Breast epithelium (tissue), 4 donors: ENCODE measurements around the gene TMEM178B. TPM values are rescaled to one million over a fixed set of nuclear protein-coding genes. Genes with fewer than 3 reads are reported as not detected.

Experiments
- DNase-seq, 2 donors: peaks; one replicate each; pipeline ENCODE4 v3.0.0-alpha.2; 2019; ENCODE audit warnings: low spot score in 2 of 2
- H3K27ac ChIP-seq, 2 donors: fragments of 200-600 bp; sonication (generic) in 1 of 2; one replicate each; pipeline ENCODE4 v1.5.1; 2016 to 2019; ENCODE audit warnings: mild to moderate bottlenecking in 1 of 2
- H3K27me3 ChIP-seq, 2 donors: fragments of 200-600 bp; sonication (generic) in 1 of 2; one replicate each; pipeline versions ENCODE4 v1.5.1 to v1.6.0; 2017 to 2019; ENCODE audit warnings: control low read depth in 1 of 2, mild to moderate bottlenecking in 1 of 2
- H3K36me3 ChIP-seq: fragments of 200-600 bp; one replicate; pipeline ENCODE4 v1.5.1; 2019
- H3K4me1 ChIP-seq, 2 donors: fragments of 200-600 bp; sonication (generic); one replicate each; pipeline ENCODE4 v1.5.1; 2016 to 2019; ENCODE audit warnings: control low read depth in 1 of 2
- H3K4me3 ChIP-seq, 3 donors: fragments of 200-600 bp; sonication (generic); 1 replicate in 2 of 3; 2 replicates in 1 of 3; pipeline ENCODE4 v1.5.1; 2016 to 2019; ENCODE audit warnings: mild to moderate bottlenecking in 3 of 3, moderate library complexity in 2 of 3
- H3K9me3 ChIP-seq, 2 donors: fragments of 200-600 bp; sonication (generic) in 1 of 2; one replicate each; pipeline ENCODE4 v1.5.1; 2016 to 2019; ENCODE audit warnings: control low read depth in 1 of 2
- POLR2A ChIP-seq: fragments of 450-650 bp; IDR thresholded peaks from one replicate; pipeline ENCODE4 v1.6.1; 2016; ENCODE audit warnings: antibody characterized with exemption, mild to moderate bottlenecking, moderate library complexity
- POLR2AphosphoS5 ChIP-seq, 3 donors: sonication (generic); formaldehyde crosslinking; IDR thresholded peaks; one replicate each; pipeline ENCODE4 v1.6.1; 2017; ENCODE audit warnings: antibody characterized with exemption in 3 of 3
- intact Hi-C: fragments of 100-400 bp; cut with DNase I; formaldehyde crosslinking; loops from one replicate; pipeline ENCODE4 v1.15.1; 2023; ENCODE audit warnings: low total_unique reads
- total RNA-seq, 3 donors: library from RNA; depleted of rRNA; stranded (reverse); fragments of >200 nt; gene quantifications; one replicate each; pipeline ENCODE4 v1.1.0, GENCODE V29; 2016
- TF ChIP-seq, protein P1 (sequence below), 3 donors: fragments of 450-650 bp; IDR thresholded peaks; one replicate each; pipeline ENCODE4 v1.5.1; 2016 to 2017; ENCODE audit warnings: antibody characterized with exemption in 3 of 3, mild to moderate bottlenecking in 3 of 3, moderate library complexity in 3 of 3

TMEM178B gene
- total RNA-seq, 3 donors from 2014 or later: 0.33 to 0.88 (median 0.64) TPM

DNA sequence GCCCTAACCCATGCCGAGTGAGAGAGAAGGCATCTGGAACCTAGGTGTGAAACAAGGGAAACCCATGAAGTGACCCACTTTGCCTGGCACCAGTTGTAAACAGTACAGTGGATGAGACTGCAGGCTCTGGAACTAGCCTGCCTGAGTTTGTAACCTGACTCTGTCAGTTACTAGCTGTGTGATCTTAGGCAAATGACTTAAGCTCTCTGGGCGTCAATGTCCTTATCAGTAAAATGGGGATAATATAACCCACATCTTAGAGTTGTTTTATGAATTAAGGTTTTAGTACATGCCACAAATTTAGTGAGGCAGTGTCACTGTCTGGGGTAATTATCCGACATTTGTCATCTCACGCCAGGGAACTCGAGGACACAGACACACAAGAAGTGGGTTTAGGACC, 394.5 kb downstream of the TMEM178B start:
- H3K27me3 ChIP-seq: no peaks in the 10 kb centered on the region
- TF ChIP-seq POLR2A (no peak), POLR2AphosphoS5 (IDR thresholded peaks at IDR 0.05) (no peak)
- TF ChIP-seq, protein P1, sequence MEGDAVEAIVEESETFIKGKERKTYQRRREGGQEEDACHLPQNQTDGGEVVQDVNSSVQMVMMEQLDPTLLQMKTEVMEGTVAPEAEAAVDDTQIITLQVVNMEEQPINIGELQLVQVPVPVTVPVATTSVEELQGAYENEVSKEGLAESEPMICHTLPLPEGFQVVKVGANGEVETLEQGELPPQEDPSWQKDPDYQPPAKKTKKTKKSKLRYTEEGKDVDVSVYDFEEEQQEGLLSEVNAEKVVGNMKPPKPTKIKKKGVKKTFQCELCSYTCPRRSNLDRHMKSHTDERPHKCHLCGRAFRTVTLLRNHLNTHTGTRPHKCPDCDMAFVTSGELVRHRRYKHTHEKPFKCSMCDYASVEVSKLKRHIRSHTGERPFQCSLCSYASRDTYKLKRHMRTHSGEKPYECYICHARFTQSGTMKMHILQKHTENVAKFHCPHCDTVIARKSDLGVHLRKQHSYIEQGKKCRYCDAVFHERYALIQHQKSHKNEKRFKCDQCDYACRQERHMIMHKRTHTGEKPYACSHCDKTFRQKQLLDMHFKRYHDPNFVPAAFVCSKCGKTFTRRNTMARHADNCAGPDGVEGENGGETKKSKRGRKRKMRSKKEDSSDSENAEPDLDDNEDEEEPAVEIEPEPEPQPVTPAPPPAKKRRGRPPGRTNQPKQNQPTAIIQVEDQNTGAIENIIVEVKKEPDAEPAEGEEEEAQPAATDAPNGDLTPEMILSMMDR (IDR thresholded peaks at IDR 0.05): no peak
- no peak overlapping the region for H3K27ac ChIP-seq
- DNase-seq: no peak
- no peaks in the 10 kb centered on the region for H3K9me3 ChIP-seq
- no peaks in the 10 kb centered on the region for H3K36me3 ChIP-seq
- intact Hi-C loops: no loop called here
- H3K4me3 ChIP-seq: no peak overlapping the region
- H3K4me1 ChIP-seq: no peaks in the 10 kb centered on the region

DNA sequence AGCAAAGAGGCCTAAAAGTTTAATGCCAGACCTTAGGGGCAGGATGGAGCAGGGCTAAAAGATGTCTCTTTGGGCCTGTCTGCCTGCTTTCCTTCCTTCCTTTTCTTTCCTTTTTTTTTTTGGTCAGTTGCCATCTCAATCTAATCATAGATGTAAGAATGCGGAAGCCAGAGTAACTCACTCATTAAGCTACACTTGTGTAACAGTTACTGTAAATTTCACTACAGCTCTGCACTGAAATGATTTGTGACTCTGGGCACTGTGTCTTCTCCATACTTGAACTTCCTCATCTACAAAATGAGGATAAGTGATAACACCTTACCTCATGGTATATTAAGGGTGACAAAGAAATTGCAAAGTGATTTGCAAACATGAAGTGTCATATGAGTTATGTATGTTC, 401.8 kb downstream of the TMEM178B start:
- H3K27me3 ChIP-seq: no peaks in the 10 kb centered on the region
- no peak for DNase-seq
- TF ChIP-seq, protein P1 (IDR thresholded peaks at IDR 0.05): no peak
- TF ChIP-seq POLR2AphosphoS5 (IDR thresholded peaks at IDR 0.05): no peak
- no peak for TF ChIP-seq POLR2A
- no peaks in the 10 kb centered on the region for H3K9me3 ChIP-seq
- H3K36me3 ChIP-seq: no peaks in the 10 kb centered on the region
- no peak overlapping the region for H3K27ac ChIP-seq
- no peaks in the 10 kb centered on the region for H3K4me1 ChIP-seq
- intact Hi-C loops: loop anchor here (5.0 kb wide), 1 partner anchor 738 kb away; no protein-coding TSS in a partner anchor
- H3K4me3 ChIP-seq: no peak overlapping the region

DNA sequence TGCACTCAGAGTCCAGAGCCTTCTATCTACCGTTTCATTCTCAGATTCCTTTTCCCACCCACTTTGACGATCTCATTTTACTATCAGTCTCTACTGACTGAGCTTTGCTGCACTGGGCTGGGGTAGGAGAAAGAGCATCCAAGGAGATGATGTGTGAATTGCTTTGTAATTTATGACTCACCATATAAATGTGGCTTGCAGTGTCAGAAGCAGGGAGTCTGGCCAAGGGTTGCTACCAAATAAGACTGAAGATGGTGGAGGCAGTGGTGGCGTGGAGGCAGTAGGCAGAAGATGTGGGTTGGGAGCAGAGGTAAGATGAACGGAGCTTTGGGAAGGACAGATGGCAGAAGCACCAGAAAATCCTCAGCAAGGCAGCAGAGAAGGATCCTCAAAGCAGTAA, 404.0 kb downstream of the TMEM178B start:
- Histone ChIP-seq H3K9me3 (no peaks in the 10 kb centered on the region), H3K4me3 (no peak overlapping the region), H3K4me1 (no peaks in the 10 kb centered on the region), H3K36me3 (no peaks in the 10 kb centered on the region), H3K27me3 (no peaks in the 10 kb centered on the region), H3K27ac (no peak overlapping the region)
- intact Hi-C loops: loop anchor here (5.0 kb wide), 1 partner anchor 741 kb away; no protein-coding TSS in a partner anchor
- DNase-seq: no peak
- TF ChIP-seq, protein P1 (IDR thresholded peaks at IDR 0.05): no peak
- TF ChIP-seq POLR2AphosphoS5 (IDR thresholded peaks at IDR 0.05) (no peak), POLR2A (no peak)

DNA sequence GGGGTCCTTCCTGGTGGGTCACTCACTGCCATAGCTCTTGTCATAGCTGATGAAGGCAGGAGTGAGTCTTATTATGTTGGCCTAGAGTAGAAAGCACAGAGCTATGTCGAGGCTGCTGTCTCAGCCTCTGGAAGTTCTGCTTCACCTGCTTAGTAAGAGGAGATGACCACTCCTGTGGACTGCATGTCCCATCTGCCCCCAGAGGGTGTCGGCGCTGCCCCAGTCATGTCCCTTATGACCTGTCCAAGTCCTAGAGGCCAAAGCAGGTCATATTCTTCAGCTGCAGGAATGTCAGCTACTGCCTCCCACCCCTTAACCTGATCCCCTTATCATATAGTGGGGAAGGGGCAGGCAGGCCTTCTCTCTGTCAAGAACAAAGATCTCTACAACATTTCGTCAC, 405.0 kb downstream of the TMEM178B start:
- Histone ChIP-seq H3K4me3 (no peak overlapping the region), H3K9me3 (no peaks in the 10 kb centered on the region), H3K27ac (no peak overlapping the region), H3K27me3 (no peaks in the 10 kb centered on the region), H3K4me1 (no peaks in the 10 kb centered on the region), H3K36me3 (no peaks in the 10 kb centered on the region)
- DNase-seq: no peak
- no peak for TF ChIP-seq POLR2AphosphoS5 (IDR thresholded peaks at IDR 0.05)
- TF ChIP-seq POLR2A: no peak
- TF ChIP-seq, protein P1 (IDR thresholded peaks at IDR 0.05): no peak
- intact Hi-C loops: loop anchor here (5.0 kb wide), 1 partner anchor 742 kb away; no protein-coding TSS in a partner anchor

DNA sequence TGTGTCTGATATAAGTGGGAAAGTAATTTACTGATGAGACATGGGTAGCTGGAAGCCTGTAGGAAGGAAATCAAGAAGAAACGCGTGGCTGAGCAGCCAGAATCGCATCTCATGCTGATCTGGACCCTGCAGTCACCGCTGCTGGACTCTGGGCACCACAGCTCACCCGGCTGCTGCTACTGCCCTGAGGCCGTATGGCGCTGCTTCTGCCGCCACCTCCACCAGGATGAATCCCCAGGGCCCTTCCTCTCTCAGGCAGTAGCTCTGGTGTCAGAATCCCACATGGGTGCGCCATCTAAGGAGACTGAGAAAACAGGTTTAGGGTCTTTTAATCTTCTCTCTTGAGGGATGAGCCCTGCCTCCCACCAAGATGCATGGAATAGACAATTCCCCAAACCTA, 407.1 kb downstream of the TMEM178B start:
- no peaks in the 10 kb centered on the region for H3K9me3 ChIP-seq
- no peaks in the 10 kb centered on the region for H3K36me3 ChIP-seq
- no peaks in the 10 kb centered on the region for H3K4me1 ChIP-seq
- DNase-seq: no peak
- no peaks in the 10 kb centered on the region for H3K27me3 ChIP-seq
- TF ChIP-seq POLR2AphosphoS5 (IDR thresholded peaks at IDR 0.05): no peak
- no peak for TF ChIP-seq POLR2A
- TF ChIP-seq, protein P1 (IDR thresholded peaks at IDR 0.05): no peak
- H3K4me3 ChIP-seq: no peak overlapping the region
- no peak overlapping the region for H3K27ac ChIP-seq
- intact Hi-C loops: no loop called here
